HEK293 (cell line): ENCODE measurements around the gene PRKAG2.
"Not testable (repeated sequence)": the region's sequence is repeated elsewhere in the genome, so short reads cannot be mapped to it uniquely, and the experiment has no call there.

Source experiments
- CTCF ChIA-PET: fragments of 350-600 bp; formaldehyde crosslinking; extraction: SDS; loops from one replicate; lab custom pipeline; 2021; ENCODE audit warnings: antibody characterized with exemption; lab: Yijun Ruan, JAX
- POLR2A ChIA-PET: fragments of 300-600 bp; formaldehyde crosslinking; extraction: SDS; loops from one replicate; lab custom pipeline; 2020; ENCODE audit warnings: antibody characterized with exemption, inconsistent platforms; lab: Yijun Ruan, JAX
- H3K27ac ChIP-seq: fragments of 200-500 bp; sonication (Bioruptor generic); 2 replicates; pipeline ENCODE4 v1.5.1; 2014; ENCODE audit warnings: low read depth, low read length, control low read depth, inconsistent platforms; ENCODE audit errors: extremely low read depth
- H3K36me3 ChIP-seq, 2 experiments: fragments of 200-500 bp in 1 of 2; sonication (Bioruptor generic) in 1 of 2; 1 replicate in 1 of 2; 2 replicates in 1 of 2; pipeline ENCODE4 v1.5.1; 2014 to 2017; ENCODE audit warnings: inconsistent platforms in 2 of 2, low read length in 2 of 2; ENCODE audit not compliant: control insufficient read depth in 2 of 2, insufficient read depth in 1 of 2
- H3K4me1 ChIP-seq: fragments of 200-500 bp; sonication (Bioruptor generic); 2 replicates; pipeline ENCODE4 v1.5.1; 2014; ENCODE audit warnings: mild to moderate bottlenecking, low read length, inconsistent platforms; ENCODE audit not compliant: control insufficient read depth, insufficient read depth
- H3K4me3 ChIP-seq: 2 replicates; pipeline ENCODE4 v1.5.1; 2011; ENCODE audit warnings: low read depth, mild to moderate bottlenecking, control low read depth, low read length, moderate library complexity
- H3K9me3 ChIP-seq: fragments of 200-500 bp; sonication (Bioruptor generic); 2 replicates; pipeline ENCODE4 v1.5.1; 2014; ENCODE audit warnings: low read depth, low read length, inconsistent platforms; ENCODE audit not compliant: control insufficient read depth, insufficient read depth
- EGR2 ChIP-seq: fragments of 450-650 bp; formaldehyde crosslinking; IDR thresholded peaks from 2 replicates; pipeline ENCODE4 v1.5.1; 2016; ENCODE audit warnings: low read depth, missing biosample characterization, missing genetic modification characterization
- GLIS1 ChIP-seq: fragments of 450-650 bp; formaldehyde crosslinking; IDR thresholded peaks from 2 replicates; pipeline ENCODE4 v1.5.1; 2016; ENCODE audit warnings: missing biosample characterization, missing genetic modification characterization
- INSM2 ChIP-seq: fragments of 450-650 bp; formaldehyde crosslinking; IDR thresholded peaks from 2 replicates; pipeline ENCODE4 v1.5.1; 2016; ENCODE audit warnings: missing biosample characterization, missing genetic modification characterization
- ZBTB20 ChIP-seq: fragments of 450-650 bp; formaldehyde crosslinking; IDR thresholded peaks from 2 replicates; pipeline ENCODE4 v1.5.1; 2016; ENCODE audit warnings: missing biosample characterization, missing genetic modification characterization
- ZBTB8A ChIP-seq: fragments of 450-650 bp; formaldehyde crosslinking; IDR thresholded peaks from 2 replicates; pipeline ENCODE4 v1.5.1; 2016; ENCODE audit warnings: missing biosample characterization, missing genetic modification characterization
- ZFHX2 ChIP-seq: fragments of 450-650 bp; formaldehyde crosslinking; conservative IDR thresholded peaks from 2 replicates; pipeline ENCODE4 v1.5.1; 2016; ENCODE audit warnings: missing biosample characterization, missing genetic modification characterization
- ZIC2 ChIP-seq: fragments of 450-650 bp; formaldehyde crosslinking; IDR thresholded peaks from 2 replicates; pipeline ENCODE4 v1.5.1; 2016; ENCODE audit warnings: missing biosample characterization, missing genetic modification characterization
- ZNF2 ChIP-seq: fragments of 450-650 bp; formaldehyde crosslinking; IDR thresholded peaks from 2 replicates; pipeline ENCODE4 v1.5.1; 2016; ENCODE audit warnings: missing biosample characterization, missing genetic modification characterization
- ZNF223 ChIP-seq: fragments of 450-650 bp; formaldehyde crosslinking; IDR thresholded peaks from 2 replicates; pipeline ENCODE4 v1.5.1; 2016; ENCODE audit warnings: missing biosample characterization, missing genetic modification characterization
- ZNF311 ChIP-seq: fragments of 450-650 bp; formaldehyde crosslinking; IDR thresholded peaks from 2 replicates; pipeline ENCODE4 v1.5.1; 2017; ENCODE audit warnings: missing biosample characterization, missing genetic modification characterization, borderline replicate concordance
- ZNF335 ChIP-seq: fragments of 450-650 bp; formaldehyde crosslinking; conservative IDR thresholded peaks from 2 replicates; pipeline ENCODE4 v1.5.1; 2016; ENCODE audit warnings: missing biosample characterization, missing genetic modification characterization
- ZNF596 ChIP-seq: fragments of 450-650 bp; IDR thresholded peaks from 2 replicates; pipeline ENCODE4 v1.5.0; 2018; ENCODE audit warnings: missing biosample characterization, mild to moderate bottlenecking, missing genetic modification characterization, moderate library complexity
- TF ChIP-seq, protein P1 (sequence below): fragments of 450-650 bp; formaldehyde crosslinking; IDR thresholded peaks from 2 replicates; pipeline ENCODE4 v1.5.1; 2016; ENCODE audit warnings: missing biosample characterization, missing genetic modification characterization
- TF ChIP-seq, protein P2 (sequence below): fragments of 450-650 bp; formaldehyde crosslinking; optimal IDR thresholded peaks from 2 replicates; pipeline ENCODE3; 2016; ENCODE audit warnings: missing biosample characterization, mild to moderate bottlenecking, missing genetic modification characterization
- TF ChIP-seq, protein P3 (sequence below): fragments of 450-650 bp; formaldehyde crosslinking; conservative IDR thresholded peaks from 2 replicates; pipeline ENCODE4 v1.5.1; 2016; ENCODE audit warnings: low read depth, missing biosample characterization, missing genetic modification characterization
- TF ChIP-seq, protein P4 (sequence below): fragments of 450-650 bp; formaldehyde crosslinking; IDR thresholded peaks from 2 replicates; pipeline ENCODE4 v1.5.1; 2016; ENCODE audit warnings: missing biosample characterization, missing genetic modification characterization

The PRKAG2 gene

DNA sequence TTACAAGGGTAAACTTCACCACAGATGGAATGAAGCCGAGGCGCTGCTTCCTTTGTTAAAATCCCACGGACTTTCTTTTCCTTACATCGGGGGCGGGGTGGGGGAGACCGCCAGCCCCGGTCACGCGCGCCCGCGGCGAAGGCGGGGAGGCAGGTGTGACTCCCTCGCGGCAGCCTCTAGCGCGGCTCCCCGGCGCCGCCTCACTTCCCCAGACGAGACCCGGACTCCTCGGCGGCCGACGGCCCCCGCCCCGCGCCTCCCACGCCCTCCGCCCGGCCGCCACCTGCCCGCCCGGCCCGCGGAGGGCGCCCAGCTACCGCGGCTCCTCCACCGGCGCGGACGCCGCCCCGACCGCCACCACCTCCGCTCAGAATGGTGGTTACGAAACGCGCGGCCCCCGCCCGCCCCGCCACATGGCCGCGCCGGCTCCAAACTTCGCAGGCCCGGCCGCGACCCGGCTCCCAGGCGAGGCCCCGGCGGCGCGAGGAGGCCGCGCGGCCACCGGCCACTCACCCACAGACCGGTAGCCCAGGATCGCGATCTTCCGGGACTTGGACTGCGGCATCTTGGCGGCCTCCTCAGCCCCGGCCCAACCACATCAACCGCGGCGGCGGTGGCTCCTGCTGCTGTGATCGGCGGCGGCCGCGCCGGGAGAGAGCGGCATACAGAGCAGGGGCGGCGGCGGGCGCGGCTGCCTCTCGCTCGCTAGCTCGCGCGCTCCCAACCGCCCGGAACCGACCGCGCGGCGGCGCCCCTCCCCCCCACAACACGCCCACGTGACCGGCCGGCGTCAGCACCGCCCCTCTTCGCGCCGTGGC is 357.8 kb downstream of the PRKAG2 start:
- ChIA-PET POLR2A (interaction anchor here (0.6 to 1.1 kb wide), 9 partner anchors 10 to 508 kb away, joined by 3 to 7 read pairs (median 3); partner anchors contain the start of gene NUB1), CTCF (interaction anchor here (0.7 to 1.3 kb wide), 3 partner anchors 37 to 1890 kb away, joined by 3 read pairs; no protein-coding TSS in a partner anchor)
- H3K4me1 ChIP-seq, H3K9me3 ChIP-seq: not testable (repeated sequence)
- peak overlapping the region; percentile 88 for H3K27ac ChIP-seq
- TF ChIP-seq, protein P1, sequence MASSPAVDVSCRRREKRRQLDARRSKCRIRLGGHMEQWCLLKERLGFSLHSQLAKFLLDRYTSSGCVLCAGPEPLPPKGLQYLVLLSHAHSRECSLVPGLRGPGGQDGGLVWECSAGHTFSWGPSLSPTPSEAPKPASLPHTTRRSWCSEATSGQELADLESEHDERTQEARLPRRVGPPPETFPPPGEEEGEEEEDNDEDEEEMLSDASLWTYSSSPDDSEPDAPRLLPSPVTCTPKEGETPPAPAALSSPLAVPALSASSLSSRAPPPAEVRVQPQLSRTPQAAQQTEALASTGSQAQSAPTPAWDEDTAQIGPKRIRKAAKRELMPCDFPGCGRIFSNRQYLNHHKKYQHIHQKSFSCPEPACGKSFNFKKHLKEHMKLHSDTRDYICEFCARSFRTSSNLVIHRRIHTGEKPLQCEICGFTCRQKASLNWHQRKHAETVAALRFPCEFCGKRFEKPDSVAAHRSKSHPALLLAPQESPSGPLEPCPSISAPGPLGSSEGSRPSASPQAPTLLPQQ, result 0 out of 2 replicates have a peak, but pooled peaks have one; percentile 20
- TF ChIP-seq ZBTB20 (tag by site-specific recombination) (peak; percentile 16; the same call in 1 of the 2 replicates), EGR2 (tag by site-specific recombination) (peak; percentile 57; the same call in 1 of the 2 replicates), ZFHX2 (tag by site-specific recombination) (peak; percentile 47; the same call in 1 of the 2 replicates), ZNF596 (peak; percentile 17; the same call in 1 of the 2 replicates), ZNF335 (tag by site-specific recombination) (peak; percentile 60; the same call in 1 of the 2 replicates)
- TF ChIP-seq, protein P2, sequence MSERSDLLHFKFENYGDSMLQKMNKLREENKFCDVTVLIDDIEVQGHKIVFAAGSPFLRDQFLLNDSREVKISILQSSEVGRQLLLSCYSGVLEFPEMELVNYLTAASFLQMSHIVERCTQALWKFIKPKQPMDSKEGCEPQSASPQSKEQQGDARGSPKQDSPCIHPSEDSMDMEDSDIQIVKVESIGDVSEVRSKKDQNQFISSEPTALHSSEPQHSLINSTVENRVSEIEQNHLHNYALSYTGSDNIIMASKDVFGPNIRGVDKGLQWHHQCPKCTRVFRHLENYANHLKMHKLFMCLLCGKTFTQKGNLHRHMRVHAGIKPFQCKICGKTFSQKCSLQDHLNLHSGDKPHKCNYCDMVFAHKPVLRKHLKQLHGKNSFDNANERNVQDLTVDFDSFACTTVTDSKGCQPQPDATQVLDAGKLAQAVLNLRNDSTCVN (tag by site-specific recombination), result peak; percentile 53
- TF ChIP-seq, all 188 proteins: peak for 7; not testable (repeated sequence) for 181
- H3K4me3 ChIP-seq, result peak overlapping the region; percentile 76
- H3K36me3 ChIP-seq, result not testable (repeated sequence)

GRCh38 chr7:151518105-151518946 is 358.6 kb downstream of the PRKAG2 start:
- peak overlapping the region; percentile 76 for H3K4me3 ChIP-seq
- H3K4me1 ChIP-seq, result no peaks in the 10 kb centered on the region
- H3K27ac ChIP-seq, result peak overlapping the region; percentile 88; the same call in 1 of the 2 replicates
- H3K9me3 ChIP-seq, result no peaks in the 10 kb centered on the region
- ChIA-PET CTCF (no interaction called here), POLR2A (interaction anchor here (1.9 kb wide), 1 partner anchor 58 kb away, joined by 5 read pairs; no protein-coding TSS in a partner anchor)
- H3K36me3 ChIP-seq, result no peaks in the 10 kb centered on the region; a peak in 1 of 3 replicates
- TF ChIP-seq, protein P3, sequence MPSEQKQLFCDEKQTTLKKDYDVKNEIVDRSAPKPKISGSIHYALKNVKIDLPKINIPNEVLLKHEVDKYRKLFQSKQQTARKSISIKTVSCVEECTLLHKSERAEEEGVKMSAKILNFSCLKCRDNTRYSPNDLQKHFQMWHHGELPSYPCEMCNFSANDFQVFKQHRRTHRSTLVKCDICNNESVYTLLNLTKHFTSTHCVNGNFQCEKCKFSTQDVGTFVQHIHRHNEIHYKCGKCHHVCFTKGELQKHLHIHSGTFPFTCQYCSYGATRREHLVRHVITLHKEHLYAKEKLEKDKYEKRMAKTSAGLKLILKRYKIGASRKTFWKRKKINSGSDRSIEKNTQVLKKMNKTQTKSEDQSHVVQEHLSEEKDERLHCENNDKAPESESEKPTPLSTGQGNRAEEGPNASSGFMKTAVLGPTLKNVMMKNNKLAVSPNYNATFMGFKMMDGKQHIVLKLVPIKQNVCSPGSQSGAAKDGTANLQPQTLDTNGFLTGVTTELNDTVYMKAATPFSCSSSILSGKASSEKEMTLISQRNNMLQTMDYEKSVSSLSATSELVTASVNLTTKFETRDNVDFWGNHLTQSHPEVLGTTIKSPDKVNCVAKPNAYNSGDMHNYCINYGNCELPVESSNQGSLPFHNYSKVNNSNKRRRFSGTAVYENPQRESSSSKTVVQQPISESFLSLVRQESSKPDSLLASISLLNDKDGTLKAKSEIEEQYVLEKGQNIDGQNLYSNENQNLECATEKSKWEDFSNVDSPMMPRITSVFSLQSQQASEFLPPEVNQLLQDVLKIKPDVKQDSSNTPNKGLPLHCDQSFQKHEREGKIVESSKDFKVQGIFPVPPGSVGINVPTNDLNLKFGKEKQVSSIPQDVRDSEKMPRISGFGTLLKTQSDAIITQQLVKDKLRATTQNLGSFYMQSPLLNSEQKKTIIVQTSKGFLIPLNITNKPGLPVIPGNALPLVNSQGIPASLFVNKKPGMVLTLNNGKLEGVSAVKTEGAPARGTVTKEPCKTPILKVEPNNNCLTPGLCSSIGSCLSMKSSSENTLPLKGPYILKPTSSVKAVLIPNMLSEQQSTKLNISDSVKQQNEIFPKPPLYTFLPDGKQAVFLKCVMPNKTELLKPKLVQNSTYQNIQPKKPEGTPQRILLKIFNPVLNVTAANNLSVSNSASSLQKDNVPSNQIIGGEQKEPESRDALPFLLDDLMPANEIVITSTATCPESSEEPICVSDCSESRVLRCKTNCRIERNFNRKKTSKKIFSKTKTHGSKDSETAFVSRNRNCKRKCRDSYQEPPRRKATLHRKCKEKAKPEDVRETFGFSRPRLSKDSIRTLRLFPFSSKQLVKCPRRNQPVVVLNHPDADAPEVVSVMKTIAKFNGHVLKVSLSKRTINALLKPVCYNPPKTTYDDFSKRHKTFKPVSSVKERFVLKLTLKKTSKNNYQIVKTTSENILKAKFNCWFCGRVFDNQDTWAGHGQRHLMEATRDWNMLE (tag by site-specific recombination), result no peak
- TF ChIP-seq ZNF223 (no peak), ZNF2 (tag by site-specific recombination) (0 out of 2 replicates have a peak, but pooled peaks have one; percentile 20), GLIS1 (tag by site-specific recombination) (0 out of 2 replicates have a peak, but pooled peaks have one; percentile 25), ZIC2 (no peak), INSM2 (tag by site-specific recombination) (no peak), ZBTB20 (tag by site-specific recombination) (0 out of 2 replicates have a peak, but pooled peaks have one; percentile 13), ZBTB8A (peak; percentile 29), ZNF311 (tag by site-specific recombination) (no peak)
- TF ChIP-seq, protein P4, sequence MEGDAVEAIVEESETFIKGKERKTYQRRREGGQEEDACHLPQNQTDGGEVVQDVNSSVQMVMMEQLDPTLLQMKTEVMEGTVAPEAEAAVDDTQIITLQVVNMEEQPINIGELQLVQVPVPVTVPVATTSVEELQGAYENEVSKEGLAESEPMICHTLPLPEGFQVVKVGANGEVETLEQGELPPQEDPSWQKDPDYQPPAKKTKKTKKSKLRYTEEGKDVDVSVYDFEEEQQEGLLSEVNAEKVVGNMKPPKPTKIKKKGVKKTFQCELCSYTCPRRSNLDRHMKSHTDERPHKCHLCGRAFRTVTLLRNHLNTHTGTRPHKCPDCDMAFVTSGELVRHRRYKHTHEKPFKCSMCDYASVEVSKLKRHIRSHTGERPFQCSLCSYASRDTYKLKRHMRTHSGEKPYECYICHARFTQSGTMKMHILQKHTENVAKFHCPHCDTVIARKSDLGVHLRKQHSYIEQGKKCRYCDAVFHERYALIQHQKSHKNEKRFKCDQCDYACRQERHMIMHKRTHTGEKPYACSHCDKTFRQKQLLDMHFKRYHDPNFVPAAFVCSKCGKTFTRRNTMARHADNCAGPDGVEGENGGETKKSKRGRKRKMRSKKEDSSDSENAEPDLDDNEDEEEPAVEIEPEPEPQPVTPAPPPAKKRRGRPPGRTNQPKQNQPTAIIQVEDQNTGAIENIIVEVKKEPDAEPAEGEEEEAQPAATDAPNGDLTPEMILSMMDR (tag by site-specific recombination), result peak; percentile 37; the same call in 1 of the 2 replicates
